ENCODE data around the gene C1QB.

GRCh38 chr1:22618056-22618455, 35.0 kb upstream of the C1QB start:
- TF ChIP-seq CTCF (conservative IDR thresholded peaks at IDR 0.05; ENCODE audit: low read depth, low read length) (no peak), RCOR1 (IDR thresholded peaks at IDR 0.05; ENCODE audit: insufficient replicate concordance, low read length) (no peak), BHLHE40 (IDR thresholded peaks at IDR 0.05; ENCODE audit: low read depth, low read length) (no peak), POLR2A (IDR thresholded peaks at IDR 0.05; ENCODE audit: low read depth, low read length) (no peak), FOS (IDR thresholded peaks at IDR 0.05; ENCODE audit: low read depth, low read length) (no peak), RAD21 (IDR thresholded peaks at IDR 0.05; ENCODE audit: low read length) (no peak), RFX5 (IDR thresholded peaks at IDR 0.05; ENCODE audit: low read depth, low read length) (no peak), MAFK (IDR thresholded peaks at IDR 0.05; ENCODE audit: low read depth, low read length) (no peak), SMC3 (IDR thresholded peaks at IDR 0.05; ENCODE audit: low read depth, low read length) (no peak)
